HG02981 (cell line): ENCODE results near the gene RNU7-1.

Experiments
- ATAC-seq: cut with Tn5 transposase; IDR thresholded peaks from one replicate; pipeline ENCODE4 v1.9.1; 2021; ENCODE audit warnings: mild to moderate bottlenecking, moderate library complexity; ENCODE audit not compliant: unreplicated experiment

RNU7-1 gene

DNA sequence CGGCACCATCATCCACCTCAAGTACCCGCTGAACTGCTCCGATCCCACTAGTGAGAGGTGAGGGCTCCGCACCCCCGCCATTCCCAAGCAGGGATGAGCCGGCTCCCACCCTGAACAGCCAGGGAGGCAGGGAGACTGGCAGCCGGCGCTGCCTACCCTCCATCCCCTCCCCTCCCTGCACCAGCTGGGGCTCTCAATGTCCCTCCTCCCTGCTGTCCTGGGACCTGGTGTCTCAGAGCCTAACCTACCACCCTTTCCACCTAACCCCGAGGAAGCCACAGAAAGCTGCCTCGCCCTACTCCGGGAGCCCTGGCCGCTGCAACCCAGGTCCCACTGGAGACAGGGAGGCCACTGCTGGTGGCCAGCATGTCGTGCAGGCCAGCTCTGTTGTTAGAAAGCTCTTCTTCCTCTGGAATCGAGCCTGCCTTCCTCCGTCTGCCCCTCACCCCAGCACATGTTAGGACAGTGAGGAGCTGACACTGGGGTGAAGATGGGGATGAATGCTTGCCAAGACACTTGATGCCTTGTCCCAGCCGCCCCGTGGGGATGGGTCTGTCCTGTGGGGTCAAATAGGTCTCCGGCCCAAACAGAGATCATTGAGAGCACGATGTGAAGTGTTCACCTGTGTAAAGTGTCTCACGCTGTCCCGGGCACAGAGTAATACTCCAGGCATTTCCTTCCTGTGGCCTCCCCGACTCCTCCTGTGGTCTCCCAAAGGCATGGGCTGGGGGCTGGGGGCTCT lies 8.7 kb downstream of the RNU7-1 start:
- ATAC-seq: no peak

- no peak for ATAC-seq
These were observed 9.3 kb downstream of the RNU7-1 start for GRCh38 chr12:6952863-6953441.

DNA sequence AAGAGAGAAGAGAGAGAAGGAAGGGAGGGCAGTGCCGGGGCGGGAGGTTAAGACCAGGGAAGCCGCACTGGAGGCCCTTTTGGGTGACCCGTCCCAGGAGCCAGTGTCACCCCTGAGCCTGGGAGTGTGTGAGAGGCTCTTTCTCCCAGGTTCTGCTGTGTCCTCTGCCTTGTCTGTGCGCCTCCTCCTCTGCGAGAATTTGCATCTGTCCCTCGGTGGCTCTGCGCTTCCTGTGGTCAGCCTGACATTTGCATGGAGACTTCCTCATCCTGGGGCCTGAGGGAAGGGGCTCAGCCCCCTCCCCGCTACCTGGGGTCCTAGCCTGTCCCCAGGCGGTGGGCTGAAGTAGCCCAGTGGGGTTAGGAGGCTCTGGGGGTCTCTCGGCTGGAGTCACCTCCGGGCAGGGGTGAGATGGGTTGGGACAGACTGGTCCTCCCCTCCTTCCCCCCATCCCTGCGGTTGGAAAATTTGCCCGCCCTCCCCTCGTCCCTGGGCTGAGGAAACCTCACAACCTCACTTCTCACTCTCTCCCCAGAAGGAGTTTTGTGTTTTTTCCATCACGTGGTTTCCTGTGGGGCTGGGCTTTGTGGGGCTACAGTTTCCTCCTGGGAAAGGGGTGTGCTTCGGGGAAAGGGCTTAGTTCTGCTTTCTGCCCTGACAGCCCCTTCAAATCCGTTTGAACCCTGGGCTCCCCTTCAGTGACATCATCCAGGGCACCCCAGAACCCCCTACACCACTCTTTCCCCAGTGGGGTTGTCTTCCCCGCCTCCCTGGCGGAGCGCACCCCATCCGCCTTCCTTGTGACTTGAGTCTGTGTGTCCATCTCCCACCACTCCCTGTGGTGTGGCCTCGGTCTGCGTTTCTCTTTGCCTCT lies 10.1 kb downstream of the RNU7-1 start:
- peak; percentile 47 for ATAC-seq

GRCh38 chr12:6954316-6955107 lies 10.9 kb downstream of the RNU7-1 start:
- ATAC-seq: no peak

- ATAC-seq: no peak
These were observed 11.7 kb downstream of the RNU7-1 start for GRCh38 chr12:6955108-6956020.

- no peak for ATAC-seq
These were observed 12.6 kb downstream of the RNU7-1 start for GRCh38 chr12:6956021-6956727.

DNA sequence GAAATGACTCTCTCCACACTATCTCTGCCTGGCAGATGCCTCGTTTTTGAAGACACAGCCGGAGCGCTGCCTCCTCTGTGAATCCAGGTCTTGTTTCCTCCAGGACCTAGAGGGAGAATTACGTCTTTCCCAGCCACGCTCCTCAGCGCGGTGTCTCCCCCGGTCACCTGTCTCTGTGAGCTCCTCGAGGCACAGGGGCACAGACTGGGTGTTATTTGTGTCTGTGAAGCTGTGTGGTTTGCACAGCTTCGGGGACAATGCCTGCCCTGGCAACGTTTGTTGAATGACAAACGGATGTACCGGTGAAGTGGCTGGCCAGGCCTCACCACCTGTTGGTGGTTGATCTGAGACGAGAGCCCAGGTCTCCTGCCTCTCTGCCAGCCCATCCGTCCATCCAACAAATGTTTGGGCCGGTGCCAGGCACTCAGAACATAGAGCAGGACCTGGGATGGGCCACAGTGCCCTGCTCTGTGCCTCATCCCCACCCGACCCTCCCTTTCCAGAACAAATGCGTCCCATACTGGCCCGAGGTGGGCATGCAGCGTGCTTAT lies 13.6 kb downstream of the RNU7-1 start:
- ATAC-seq: no peak

- ATAC-seq: no peak
These were observed 14.4 kb downstream of the RNU7-1 start for GRCh38 chr12:6957741-6958608.

GRCh38 chr12:6958609-6959057 lies 15.0 kb downstream of the RNU7-1 start:
- no peak for ATAC-seq

- ATAC-seq: peak; percentile 49
These were observed 15.6 kb downstream of the RNU7-1 start for GRCh38 chr12:6959058-6959804.

- ATAC-seq: no peak
These were observed 16.4 kb downstream of the RNU7-1 start for GRCh38 chr12:6959805-6960592.

GRCh38 chr12:6960593-6961277 lies 17.1 kb downstream of the RNU7-1 start:
- ATAC-seq: no peak

DNA sequence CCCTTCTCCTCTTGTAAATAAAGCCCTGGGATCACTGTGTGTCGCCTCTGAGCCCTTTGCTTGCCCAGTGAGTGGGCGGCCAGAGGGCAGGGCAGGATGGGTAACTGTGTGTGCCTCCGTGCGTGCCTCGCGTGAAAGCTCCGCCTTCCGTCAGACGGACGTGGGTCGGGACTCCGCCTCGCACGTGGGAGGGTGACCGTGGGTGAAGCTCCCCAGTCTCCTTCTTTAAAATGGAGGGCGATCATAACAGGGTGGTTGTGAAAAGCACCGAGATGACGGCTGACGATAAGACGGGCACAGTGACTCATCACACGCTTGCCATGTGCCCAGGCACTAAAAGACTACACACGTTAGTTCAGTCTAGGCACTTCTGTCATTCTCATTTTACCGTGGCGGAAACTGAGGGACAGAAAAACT lies 17.7 kb downstream of the RNU7-1 start:
- no peak for ATAC-seq

DNA sequence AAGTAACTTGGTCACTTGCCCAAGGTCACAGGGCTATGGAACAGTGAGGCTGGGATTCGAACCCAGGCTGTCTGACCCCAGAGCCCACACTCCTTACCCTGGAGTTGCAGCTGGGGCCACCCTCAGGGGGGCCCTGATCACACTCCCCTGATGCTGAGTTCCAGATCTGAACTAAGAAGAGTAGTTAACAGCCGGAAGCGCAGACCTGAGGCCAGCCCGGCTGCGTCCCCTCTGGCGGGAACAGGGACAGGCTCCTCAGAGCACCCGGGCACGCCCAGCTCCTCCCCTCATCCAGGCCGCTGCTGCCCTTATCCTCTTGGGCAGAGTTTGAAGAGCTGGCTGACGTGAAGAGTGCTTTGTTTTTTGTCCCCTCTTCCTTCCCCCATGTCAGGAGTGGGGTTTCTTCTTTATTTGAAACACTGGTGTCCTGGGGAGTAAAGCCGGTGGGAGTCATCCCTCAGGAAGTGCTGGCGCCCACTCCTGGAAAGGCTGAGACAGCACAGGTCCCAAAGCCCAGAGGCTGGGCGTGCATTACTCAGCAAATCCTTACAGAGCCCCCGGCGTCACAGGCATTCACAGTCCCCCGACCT lies 18.2 kb downstream of the RNU7-1 start:
- ATAC-seq: no peak

DNA sequence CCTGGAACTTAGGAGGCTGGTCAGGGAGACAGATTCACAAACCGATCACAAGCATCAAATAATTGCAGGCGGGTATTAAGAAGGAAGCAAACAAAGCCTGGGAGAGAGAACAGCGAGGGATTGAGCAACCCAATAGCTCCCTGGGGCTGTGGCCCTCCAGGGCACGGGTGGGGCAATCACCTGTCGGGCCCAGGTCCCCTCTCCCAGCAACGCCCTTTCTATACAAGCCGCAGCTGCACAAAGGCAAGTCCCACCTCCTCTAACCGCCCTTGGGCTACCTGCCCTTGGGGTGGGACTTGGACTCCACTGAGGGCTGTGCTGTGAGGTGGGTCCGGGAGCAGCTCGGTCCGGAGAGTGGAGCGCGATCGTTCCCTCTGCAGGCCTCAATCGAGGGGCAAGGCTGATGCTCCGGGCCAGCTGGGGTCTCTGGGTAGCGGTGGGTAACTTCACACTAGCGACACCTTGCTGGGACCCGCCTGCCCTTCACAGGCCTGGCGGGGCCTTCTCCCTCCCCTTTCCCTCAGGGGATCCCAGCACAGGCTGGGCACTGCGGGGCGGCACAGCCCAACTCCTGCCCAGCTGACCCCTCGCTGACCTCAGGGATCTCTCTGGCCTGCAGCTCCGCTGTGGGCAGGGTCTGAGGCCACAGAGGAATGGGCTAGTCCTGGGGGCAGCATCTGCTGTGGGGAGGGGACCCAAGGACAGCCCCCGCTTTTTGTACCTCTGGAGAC lies 18.8 kb downstream of the RNU7-1 start:
- no peak for ATAC-seq
